Loucy (cell line): ENCODE data around the gene RFPL2.
"Not testable (repeated sequence)": the region's sequence is repeated elsewhere in the genome, so short reads cannot be mapped to it uniquely, and the experiment has no call there.

Source experiments
- CTCF ChIP-seq: fragments of 200-600 bp; sonication (generic); conservative IDR thresholded peaks from 2 replicates; pipeline ENCODE4 v1.5.1; 2014; ENCODE audit warnings: mild to moderate bottlenecking, antibody characterized with exemption, low read length
- EZH2phosphoT487 ChIP-seq: fragments of 200-600 bp; IDR thresholded peaks from 2 replicates; pipeline ENCODE4 v1.6.1; 2018; ENCODE audit warnings: antibody characterized with exemption, mild to moderate bottlenecking, moderate library complexity, borderline replicate concordance

- TF ChIP-seq CTCF, EZH2phosphoT487: not testable (repeated sequence)
These were observed 9.0 kb downstream of the RFPL2 start for GRCh38 chr22:32195900-32196299.
